ENCODE measurements around the gene CYTH4.

- no peak for TF ChIP-seq TCF12 (IDR thresholded peaks at IDR 0.05; ENCODE audit: low read depth, low read length)
- TF ChIP-seq GABPA (IDR thresholded peaks at IDR 0.05; ENCODE audit: borderline replicate concordance, insufficient read depth, low read length), result no peak
- TF ChIP-seq POLR2A (IDR thresholded peaks at IDR 0.05; ENCODE audit: control extremely low read depth in 1 of 2, low read depth in 2 of 2, low read length in 2 of 2), result no peak
- no peak for TF ChIP-seq RNF2 (IDR thresholded peaks at IDR 0.05; ENCODE audit: borderline replicate concordance, low read depth, low read length, missing control alignments, poor library complexity, severe bottlenecking)
- TF ChIP-seq TEAD4 (IDR thresholded peaks at IDR 0.05; ENCODE audit: low read depth, low read length), result no peak
- TF ChIP-seq CTCF (IDR thresholded peaks at IDR 0.05; ENCODE audit: control extremely low read depth in 1 of 3, insufficient read depth in 1 of 3, low read depth in 1 of 3, low read length in 3 of 3), result no peak
- TF ChIP-seq CREB1 (IDR thresholded peaks at IDR 0.05), result no peak
- TF ChIP-seq BRCA1 (IDR thresholded peaks at IDR 0.05; ENCODE audit: low read depth, low read length), result no peak
- no peak for TF ChIP-seq JUND (IDR thresholded peaks at IDR 0.05; ENCODE audit: low read length)
These were observed 42.7 kb downstream of the CYTH4 start for GRCh38 chr22:37325039-37325395.

Measured in H1 (cell line).